BJ (cell line): ENCODE results near the gene SPTA1. TPM values are rescaled to one million over a fixed set of nuclear protein-coding genes. Genes with fewer than 3 reads are reported as not detected.

ENCODE experiments used
- CTCF ChIA-PET: fragments of 350-600 bp; formaldehyde crosslinking; extraction: SDS; loops from one replicate; lab custom pipeline; 2021; ENCODE audit warnings: antibody characterized with exemption, inconsistent platforms; lab: Yijun Ruan, JAX
- POLR2A ChIA-PET: fragments of 300-600 bp; sonication (Branson Sonifier 250); formaldehyde crosslinking; extraction: SDS; loops from one replicate; lab custom pipeline; 2021; ENCODE audit warnings: antibody characterized with exemption; lab: Charles Lee
- DNase-seq: peaks from one replicate; pipeline ENCODE4 v3.0.0-alpha.2; 2011; ENCODE audit warnings: low read depth
- H3K27me3 ChIP-seq: 2 replicates; pipeline ENCODE4 v1.6.0; 2011; ENCODE audit warnings: low read length; ENCODE audit not compliant: control insufficient read depth, insufficient read depth
- H3K36me3 ChIP-seq: 2 replicates; pipeline ENCODE4 v1.5.1; 2011; ENCODE audit warnings: low read length; ENCODE audit not compliant: control insufficient read depth, insufficient read depth
- H3K4me3 ChIP-seq: 2 replicates; pipeline ENCODE4 v1.5.1; 2011; ENCODE audit warnings: low read depth, mild to moderate bottlenecking, control low read depth, low read length
- polyA minus RNA-seq: library from RNA; depleted of rRNA, polyadenylated mRNA; stranded (reverse); fragments of >200 nt; gene quantifications from 2 replicates; pipeline ENCODE4 v1.2.3, GENCODE V29; 2011; rRNA and poly(A)+ RNA removed
- polyA plus RNA-seq: library from polyadenylated mRNA; depleted of rRNA; stranded (reverse); fragments of >200 nt; gene quantifications from 2 replicates; pipeline ENCODE4 v1.2.3, GENCODE V29; 2011; rRNA removed
- TF ChIP-seq, protein P1 (sequence below): IDR thresholded peaks from 2 replicates; pipeline ENCODE4 v1.5.1; 2011; ENCODE audit warnings: low read depth, mild to moderate bottlenecking, control low read depth, inconsistent platforms, low read length, moderate library complexity; ENCODE audit not compliant: insufficient read depth

The SPTA1 gene
- polyA plus RNA-seq (not detected in 2 replicates), polyA minus RNA-seq (0.21 TPM in 1 of 2 replicates, not detected in the other)

DNA sequence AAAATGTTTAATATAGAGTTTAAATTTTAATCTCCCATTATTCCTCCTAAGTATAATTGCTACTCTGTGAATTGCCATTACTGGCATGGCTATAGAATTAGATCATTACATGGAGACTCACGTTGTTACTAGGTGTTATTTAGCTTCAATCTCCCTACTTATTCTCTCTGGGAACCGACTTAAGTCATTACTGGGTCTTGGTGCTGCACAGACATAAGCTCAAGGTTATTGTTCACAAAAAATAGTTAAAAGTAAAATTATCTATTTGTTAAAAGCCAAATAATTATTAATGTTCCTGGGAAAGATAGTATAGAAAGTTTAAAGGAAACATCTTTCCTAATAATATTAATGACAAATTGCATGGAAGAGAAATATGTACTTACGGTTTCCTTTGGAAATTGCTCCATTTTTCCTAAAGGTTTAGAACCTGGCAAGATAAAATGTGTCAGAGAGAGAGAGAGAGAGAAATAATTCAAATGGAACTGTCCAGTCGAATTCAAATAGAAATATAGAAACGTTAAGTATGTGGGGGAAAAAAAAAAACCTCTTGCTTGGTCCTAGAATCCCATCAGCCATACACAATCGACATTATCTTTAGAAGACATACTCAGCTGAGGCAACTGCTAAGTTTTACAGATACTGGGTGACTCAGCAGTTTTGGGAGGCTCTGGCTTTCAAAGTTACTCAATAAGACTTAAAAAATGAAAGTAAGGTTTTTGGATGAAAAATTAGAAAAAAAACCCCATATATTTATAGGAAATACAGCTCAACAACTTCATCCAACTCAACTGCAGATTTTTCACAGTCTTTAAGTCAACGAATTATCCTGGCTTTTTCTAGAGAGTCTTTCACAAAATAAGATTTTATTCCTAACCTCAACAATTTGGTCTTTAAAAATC lies at the start of gene SPTA1:
Gene SPTA1 (minus strand): TSS at position 605 of the 899 bp plus-strand sequence. CDS start 198 bp downstream, at position 407.
- DNase-seq: no peak
- POLR2A ChIA-PET: no interaction called here
- TF ChIP-seq, protein P1, sequence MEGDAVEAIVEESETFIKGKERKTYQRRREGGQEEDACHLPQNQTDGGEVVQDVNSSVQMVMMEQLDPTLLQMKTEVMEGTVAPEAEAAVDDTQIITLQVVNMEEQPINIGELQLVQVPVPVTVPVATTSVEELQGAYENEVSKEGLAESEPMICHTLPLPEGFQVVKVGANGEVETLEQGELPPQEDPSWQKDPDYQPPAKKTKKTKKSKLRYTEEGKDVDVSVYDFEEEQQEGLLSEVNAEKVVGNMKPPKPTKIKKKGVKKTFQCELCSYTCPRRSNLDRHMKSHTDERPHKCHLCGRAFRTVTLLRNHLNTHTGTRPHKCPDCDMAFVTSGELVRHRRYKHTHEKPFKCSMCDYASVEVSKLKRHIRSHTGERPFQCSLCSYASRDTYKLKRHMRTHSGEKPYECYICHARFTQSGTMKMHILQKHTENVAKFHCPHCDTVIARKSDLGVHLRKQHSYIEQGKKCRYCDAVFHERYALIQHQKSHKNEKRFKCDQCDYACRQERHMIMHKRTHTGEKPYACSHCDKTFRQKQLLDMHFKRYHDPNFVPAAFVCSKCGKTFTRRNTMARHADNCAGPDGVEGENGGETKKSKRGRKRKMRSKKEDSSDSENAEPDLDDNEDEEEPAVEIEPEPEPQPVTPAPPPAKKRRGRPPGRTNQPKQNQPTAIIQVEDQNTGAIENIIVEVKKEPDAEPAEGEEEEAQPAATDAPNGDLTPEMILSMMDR: no peak
- Histone ChIP-seq H3K4me3 (no peak within 1 kb of the TSS), H3K36me3 (no peaks in the 10 kb centered on the region), H3K27me3 (no peaks in the 10 kb centered on the region)
- CTCF ChIA-PET: interaction anchor here (1.2 kb wide), 1 partner anchor 17 kb away, joined by 4 read pairs; no protein-coding TSS in a partner anchor

DNA sequence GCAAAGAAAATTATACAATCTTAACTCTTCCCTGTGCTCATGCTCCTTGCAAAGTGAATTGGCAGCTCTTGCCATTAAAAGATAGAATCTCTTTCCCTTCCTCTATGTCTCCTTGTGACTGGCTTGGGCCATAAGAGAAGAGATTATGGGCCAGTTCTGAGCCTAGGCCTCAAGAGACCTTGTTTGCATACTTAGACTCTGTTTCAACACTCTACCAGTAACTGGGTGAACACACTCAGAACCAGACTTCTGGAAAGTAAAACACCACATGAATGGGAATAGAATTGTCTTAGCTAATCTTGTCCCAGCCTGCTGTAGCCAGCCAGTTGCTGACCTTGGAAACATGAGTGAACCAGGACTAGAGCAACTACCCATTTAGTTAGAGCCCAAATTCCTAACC lies 49.3 kb upstream of the SPTA1 start:
- Histone ChIP-seq H3K36me3 (no peaks in the 10 kb centered on the region), H3K27me3 (no peaks in the 10 kb centered on the region), H3K4me3 (no peak overlapping the region)
- ChIA-PET POLR2A (interaction anchor here (0.5 kb wide), 1 partner anchor 534 kb away, joined by 3 read pairs; no protein-coding TSS in a partner anchor), CTCF (no interaction called here)
- TF ChIP-seq, protein P1: no peak
- DNase-seq: no peak

DNA sequence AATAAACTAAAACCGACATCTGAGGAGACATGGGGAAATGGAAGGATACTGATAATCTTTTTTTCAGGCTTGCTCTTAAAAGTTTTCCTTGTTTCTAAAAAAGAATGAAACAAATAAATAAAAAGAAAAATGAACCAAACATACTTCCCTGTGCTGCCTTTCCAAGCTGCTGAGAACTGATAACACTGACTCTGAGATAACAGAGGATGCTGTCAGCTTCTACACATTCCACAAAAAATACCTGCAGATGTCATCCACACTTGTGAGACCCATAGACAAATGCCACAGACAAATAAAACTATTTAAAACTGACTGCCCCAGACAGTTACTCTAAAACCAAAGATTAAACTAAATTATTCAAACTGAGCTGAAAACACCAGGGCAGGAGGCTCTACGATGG lies 46.0 kb upstream of the SPTA1 start:
- Histone ChIP-seq H3K36me3 (no peaks in the 10 kb centered on the region), H3K4me3 (no peak overlapping the region), H3K27me3 (no peaks in the 10 kb centered on the region)
- TF ChIP-seq, protein P1: no peak
- DNase-seq: no peak
- CTCF ChIA-PET: no interaction called here
- POLR2A ChIA-PET: no interaction called here

DNA sequence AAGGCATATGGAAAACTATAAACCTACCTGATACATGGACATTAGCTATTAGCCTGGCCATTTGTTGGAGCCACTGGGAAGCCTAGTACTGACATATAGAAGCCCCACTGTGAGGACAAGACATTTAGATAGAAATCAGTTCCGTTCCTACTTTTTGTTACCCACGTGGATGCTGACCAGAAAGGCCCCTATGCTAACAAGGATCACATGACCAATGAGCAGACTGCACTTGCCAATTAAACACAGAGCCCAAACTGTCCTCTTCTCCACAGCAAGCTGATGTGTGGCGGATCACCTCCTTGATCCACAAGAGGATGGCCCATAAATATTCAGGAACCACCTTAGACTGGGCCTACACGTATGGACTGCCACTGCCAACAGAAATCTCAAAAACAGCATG lies 45.2 kb upstream of the SPTA1 start:
- ChIA-PET CTCF (interaction anchor here (1.2 kb wide), 1 partner anchor 13 kb away, joined by 3 read pairs; no protein-coding TSS in a partner anchor), POLR2A (no interaction called here)
- Histone ChIP-seq H3K36me3 (no peaks in the 10 kb centered on the region), H3K4me3 (no peak overlapping the region), H3K27me3 (no peaks in the 10 kb centered on the region)
- DNase-seq: no peak
- TF ChIP-seq, protein P1: no peak

DNA sequence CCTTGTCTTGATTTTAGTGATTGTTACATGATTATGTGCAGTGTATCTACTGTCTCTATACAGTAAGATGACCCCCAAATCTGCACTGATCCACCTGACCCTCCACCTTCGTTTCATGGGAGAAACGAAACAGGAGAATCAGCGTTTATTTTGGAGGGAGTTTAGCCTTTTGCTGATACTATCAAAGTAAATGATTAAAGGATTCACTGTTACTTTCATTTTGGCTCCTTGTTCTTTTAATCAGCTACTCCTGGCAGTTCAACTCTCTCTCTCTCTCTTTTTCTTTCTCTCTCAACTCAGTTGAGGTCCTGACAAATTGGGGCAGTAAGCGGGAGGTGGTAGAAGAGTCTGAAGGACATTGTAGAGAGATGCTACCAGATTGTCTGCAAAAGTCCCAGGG lies 43.9 kb upstream of the SPTA1 start:
- H3K27me3 ChIP-seq: no peaks in the 10 kb centered on the region
- no peaks in the 10 kb centered on the region for H3K36me3 ChIP-seq
- TF ChIP-seq, protein P1: no peak
- ChIA-PET POLR2A (no interaction called here), CTCF (interaction anchor here (0.6 kb wide), 1 partner anchor 267 kb away, joined by 3 read pairs; no protein-coding TSS in a partner anchor)
- DNase-seq: no peak
- H3K4me3 ChIP-seq: no peak overlapping the region
